ENCODE measurements around the gene PADI3.

The PADI3 gene
- total RNA-seq: 0 reads per million in 3 experiments

GRCh38 chr1:17248781-17249180 lies at the start of gene PADI3:
Gene PADI3 (plus strand): TSS chr1:17249098. CDS start chr1:17249138, 40 bp downstream.
- no peak for DNase-seq

- DNase-seq: no peak
Measured at GRCh38 chr1:17199267-17200044, 49.4 kb upstream of the PADI3 start.

- DNase-seq: no peak
Measured at GRCh38 chr1:17200246-17200645, 48.7 kb upstream of the PADI3 start.

GRCh38 chr1:17200756-17201155 lies 48.1 kb upstream of the PADI3 start:
- DNase-seq: no peak

- DNase-seq: peak; percentile 40
Measured at GRCh38 chr1:17201201-17202021, 47.5 kb upstream of the PADI3 start.

GRCh38 chr1:17204546-17205440 lies 44.1 kb upstream of the PADI3 start, which contains the start of gene PADI1:
Gene PADI1 (plus strand): TSS chr1:17205128. CDS start chr1:17205218, 90 bp downstream.
- no peak for DNase-seq

- DNase-seq: no peak
Measured at GRCh38 chr1:17205652-17206051, 43.2 kb upstream of the PADI3 start.

GRCh38 chr1:17206196-17206595 lies 42.7 kb upstream of the PADI3 start:
- no peak for DNase-seq

- DNase-seq: no peak
Measured at GRCh38 chr1:17207046-17207445, 41.9 kb upstream of the PADI3 start.

GRCh38 chr1:17207540-17207939 lies 41.4 kb upstream of the PADI3 start:
- DNase-seq: no peak

- DNase-seq: peak; percentile 24
Measured at GRCh38 chr1:17207966-17208418, 40.9 kb upstream of the PADI3 start.

- no peak for DNase-seq
Measured at GRCh38 chr1:17208546-17208945, 40.4 kb upstream of the PADI3 start.

- DNase-seq: no peak
Measured at GRCh38 chr1:17209430-17209829, 39.5 kb upstream of the PADI3 start.

GRCh38 chr1:17210176-17210575 lies 38.7 kb upstream of the PADI3 start:
- no peak for DNase-seq

GRCh38 chr1:17211377-17211776 lies 37.5 kb upstream of the PADI3 start:
- no peak for DNase-seq

GRCh38 chr1:17212009-17212408 lies 36.9 kb upstream of the PADI3 start:
- DNase-seq: no peak

GRCh38 chr1:17212487-17213121 lies 36.3 kb upstream of the PADI3 start:
- peak; percentile 78 for DNase-seq

- DNase-seq: no peak
Measured at GRCh38 chr1:17213148-17213781, 35.6 kb upstream of the PADI3 start.

GRCh38 chr1:17213782-17214148 lies 35.1 kb upstream of the PADI3 start:
- DNase-seq: no peak

- no peak for DNase-seq
Measured at GRCh38 chr1:17214876-17215544, 33.9 kb upstream of the PADI3 start.

GRCh38 chr1:17215545-17215890 lies 33.4 kb upstream of the PADI3 start:
- no peak for DNase-seq
